GM19463 (cell line): ENCODE data around the gene FER.
"Not testable (repeated sequence)": the region's sequence is repeated elsewhere in the genome, so short reads cannot be mapped to it uniquely, and the experiment has no call there.

Source experiments
- ATAC-seq: cut with Tn5 transposase; IDR thresholded peaks from one replicate; pipeline ENCODE4 v1.9.1; 2021; ENCODE audit warnings: mild to moderate bottlenecking, moderate library complexity; ENCODE audit not compliant: unreplicated experiment

The FER gene

GRCh38 chr5:108797396-108797795, 49.7 kb downstream of the FER start:
- ATAC-seq, result no peak

- no peak for ATAC-seq
These were observed 50.3 kb downstream of the FER start for GRCh38 chr5:108797986-108798385.

- ATAC-seq, result no peak
These were observed 51.0 kb downstream of the FER start for GRCh38 chr5:108798513-108799265.

- ATAC-seq, result no peak
These were observed 53.6 kb downstream of the FER start for GRCh38 chr5:108801301-108801700.

- no peak for ATAC-seq
These were observed 54.1 kb downstream of the FER start for GRCh38 chr5:108801776-108802175.

- ATAC-seq, result no peak
These were observed 63.0 kb downstream of the FER start for GRCh38 chr5:108810717-108811116.

GRCh38 chr5:108813673-108814072, 66.0 kb downstream of the FER start:
- ATAC-seq, result no peak

- ATAC-seq, result no peak
These were observed 66.9 kb downstream of the FER start for GRCh38 chr5:108814551-108814950.

- peak; percentile 99 for ATAC-seq
These were observed 71.0 kb downstream of the FER start for GRCh38 chr5:108818613-108819272.

- ATAC-seq, result no peak
These were observed 73.3 kb downstream of the FER start for GRCh38 chr5:108820983-108821382.

- no peak for ATAC-seq
These were observed 74.7 kb downstream of the FER start for GRCh38 chr5:108822211-108822947.

- ATAC-seq, result no peak
These were observed 79.4 kb downstream of the FER start for GRCh38 chr5:108827131-108827530.

- no peak for ATAC-seq
These were observed 83.1 kb downstream of the FER start for GRCh38 chr5:108830705-108831276.

GRCh38 chr5:108836492-108836891, 88.8 kb downstream of the FER start:
- no peak for ATAC-seq

- not testable (repeated sequence) for ATAC-seq
These were observed 94.7 kb downstream of the FER start for GRCh38 chr5:108842260-108842941.

GRCh38 chr5:108851129-108851528, 103.4 kb downstream of the FER start:
- not testable (repeated sequence) for ATAC-seq

GRCh38 chr5:108857905-108858304, 110.2 kb downstream of the FER start:
- ATAC-seq, result no peak

- peak; percentile 94 for ATAC-seq
These were observed 111.3 kb downstream of the FER start for GRCh38 chr5:108858959-108859358.

- no peak for ATAC-seq
These were observed 114.5 kb downstream of the FER start for GRCh38 chr5:108862211-108862610.

- not testable (repeated sequence) for ATAC-seq
These were observed 118.4 kb downstream of the FER start for GRCh38 chr5:108866097-108866496.

GRCh38 chr5:108867656-108868055, 120.0 kb downstream of the FER start:
- no peak for ATAC-seq
